Stimulated activated CD4-positive, alpha-beta T cell treated with anti-CD3 and anti-CD28 coated beads, Interleukin-4, amount 100 ng/mL, for 4 hours (primary cell): Measurements from ENCODE around the gene TRAPPC2L.

ENCODE experiments used
- DNase-seq, 2 experiments: peaks; one replicate each; pipeline ENCODE4 v3.0.0-alpha.2; 2020

The TRAPPC2L gene, protein sequence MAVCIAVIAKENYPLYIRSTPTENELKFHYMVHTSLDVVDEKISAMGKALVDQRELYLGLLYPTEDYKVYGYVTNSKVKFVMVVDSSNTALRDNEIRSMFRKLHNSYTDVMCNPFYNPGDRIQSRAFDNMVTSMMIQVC

DNA sequence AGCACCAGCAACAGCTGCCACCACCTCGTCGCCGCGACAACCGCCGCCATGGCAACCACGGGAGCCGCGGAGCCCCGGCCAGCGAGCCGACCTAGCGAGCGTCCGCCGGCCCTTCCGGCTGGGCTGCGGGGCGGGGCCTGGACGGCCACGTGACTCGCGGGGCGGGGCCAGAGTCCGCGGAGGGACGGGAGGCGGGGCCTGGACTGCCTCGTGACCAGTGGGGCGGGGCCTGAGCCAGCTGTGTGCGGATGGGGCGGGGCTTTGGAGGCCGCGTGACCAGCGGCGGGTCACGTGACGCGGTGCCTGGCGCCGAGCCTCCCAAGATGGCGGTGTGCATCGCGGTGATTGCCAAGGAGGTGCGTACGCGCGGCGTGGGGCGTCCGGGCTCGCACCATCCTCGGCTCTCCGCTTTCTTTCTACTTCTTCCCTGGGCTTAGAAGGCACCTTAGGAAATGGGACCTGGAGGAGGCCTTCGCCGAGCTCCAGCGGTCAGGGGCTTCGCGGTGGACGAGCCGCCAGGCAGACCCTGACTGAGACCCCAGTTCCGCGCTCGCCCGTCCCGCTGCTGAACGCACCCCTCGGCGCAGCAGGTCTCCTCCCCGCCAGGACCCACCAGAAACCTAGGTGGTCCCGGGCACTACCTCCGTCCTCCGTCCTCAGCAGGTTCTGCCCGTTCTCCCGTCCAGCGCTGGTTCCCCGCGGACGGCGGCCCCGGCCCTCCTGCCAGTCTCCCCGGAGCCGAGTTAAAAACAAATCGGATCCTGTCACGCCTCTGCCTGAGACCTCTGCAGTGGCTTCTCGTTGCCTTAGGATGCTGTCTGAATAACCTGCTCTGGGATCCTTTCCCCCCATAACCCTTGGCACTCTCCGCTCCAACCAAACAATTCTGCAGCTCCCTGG lies at the start of gene TRAPPC2L, which contains the start of gene GALNS:
Gene TRAPPC2L, plus strand, starts transcription at position 300 of the 900 bp plus-strand sequence. Its CDS starts 24 bp downstream, at position 324.
Gene GALNS, minus strand, starts transcription at position 120 of the 900 bp plus-strand sequence. Its CDS starts 70 bp downstream, at position 50.
- peak; percentile 97 to 100 for DNase-seq

DNA sequence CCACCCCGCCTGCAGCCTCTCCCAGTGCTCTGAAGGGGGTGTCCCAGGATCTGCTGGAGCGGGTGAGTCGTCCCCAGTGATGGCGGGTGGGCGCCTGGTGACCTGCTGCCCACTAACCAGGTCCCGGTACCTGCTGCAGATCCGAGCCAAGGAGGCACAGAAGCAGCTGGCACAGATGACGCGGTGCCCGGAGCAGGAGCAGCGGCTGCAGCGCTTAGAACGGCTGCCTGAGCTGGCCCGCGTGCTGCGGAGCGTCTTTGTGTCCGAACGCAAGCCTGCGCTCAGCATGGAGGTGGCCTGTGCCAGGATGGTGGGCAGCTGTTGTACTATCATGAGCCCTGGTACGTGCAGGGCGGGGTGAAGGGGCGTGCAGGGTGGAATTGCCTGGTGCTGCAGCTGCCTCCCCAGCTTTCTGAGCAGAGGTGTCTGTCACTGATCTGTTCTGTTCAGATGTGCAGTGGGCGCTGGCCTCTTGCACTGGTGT lies 49.7 kb upstream of the TRAPPC2L start:
- no peak for DNase-seq

DNA sequence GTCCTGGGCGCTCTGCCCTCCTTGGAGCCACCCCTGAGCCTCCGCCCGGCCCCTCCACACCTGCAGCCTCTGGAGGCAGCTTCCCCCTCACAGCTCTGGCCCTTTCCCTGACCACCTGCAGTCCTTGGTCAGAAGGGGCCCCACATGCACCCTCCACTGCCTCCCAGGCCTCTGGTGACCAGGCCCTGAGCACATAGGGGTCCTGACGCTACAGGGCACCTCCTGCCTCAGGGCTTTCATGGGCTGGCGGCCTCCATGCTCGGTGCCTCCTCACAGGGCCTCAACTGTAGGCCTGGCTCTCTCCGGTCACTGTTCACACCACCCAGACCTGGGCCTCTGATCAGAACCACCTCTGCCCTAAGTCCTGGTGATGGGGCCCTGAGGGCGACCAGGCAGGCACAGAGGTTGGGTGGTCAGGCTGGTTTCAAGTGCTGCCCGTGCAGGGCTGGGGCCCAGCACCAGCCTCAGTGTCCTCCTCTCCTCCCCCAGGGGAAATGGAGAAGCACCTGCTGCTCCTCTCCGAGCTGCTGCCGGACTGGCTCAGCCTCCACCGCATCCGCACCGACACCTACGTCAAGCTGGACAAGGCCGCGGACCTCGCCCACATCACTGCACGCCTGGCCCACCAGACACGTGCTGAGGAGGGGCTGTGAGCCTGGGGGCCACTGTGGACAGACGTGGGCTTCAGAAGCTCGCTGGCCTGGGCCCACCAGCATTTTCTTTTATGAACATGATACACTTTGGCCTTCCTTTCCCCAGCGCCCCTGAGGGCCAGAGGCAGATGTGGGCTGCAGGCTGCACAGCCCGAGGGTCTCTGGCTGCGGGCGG lies 49.1 kb upstream of the TRAPPC2L start:
- no peak for DNase-seq

DNA sequence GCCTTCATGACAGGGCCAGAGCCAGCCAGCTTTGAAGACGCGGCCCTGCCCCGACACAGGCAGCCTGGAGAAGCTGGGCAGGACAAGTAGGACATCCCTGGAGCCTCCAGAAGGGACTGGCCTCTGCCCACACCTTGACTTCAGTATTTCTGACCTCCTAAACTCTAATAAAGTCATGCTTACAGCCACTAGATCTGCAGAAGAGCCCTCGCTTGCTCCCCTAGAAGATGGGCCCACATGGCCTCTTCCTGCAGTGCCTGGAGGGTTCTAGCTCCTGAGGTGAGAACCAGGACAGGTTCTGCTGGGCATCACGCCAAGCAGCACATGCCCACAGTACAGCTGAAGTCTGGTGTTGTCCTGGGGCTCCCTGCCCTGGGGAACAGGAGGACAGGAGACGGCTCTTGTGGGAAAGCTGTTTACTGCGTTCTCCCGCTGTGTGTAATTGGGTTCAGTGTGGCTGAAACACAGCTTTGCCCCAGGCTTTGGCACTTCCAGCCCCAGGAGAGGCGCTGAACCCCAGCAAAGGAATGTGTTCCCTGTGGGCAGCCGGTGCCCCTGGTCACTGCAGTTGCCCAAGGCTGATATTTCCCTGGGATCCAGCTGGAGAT lies 47.8 kb upstream of the TRAPPC2L start:
- no peak for DNase-seq

DNA sequence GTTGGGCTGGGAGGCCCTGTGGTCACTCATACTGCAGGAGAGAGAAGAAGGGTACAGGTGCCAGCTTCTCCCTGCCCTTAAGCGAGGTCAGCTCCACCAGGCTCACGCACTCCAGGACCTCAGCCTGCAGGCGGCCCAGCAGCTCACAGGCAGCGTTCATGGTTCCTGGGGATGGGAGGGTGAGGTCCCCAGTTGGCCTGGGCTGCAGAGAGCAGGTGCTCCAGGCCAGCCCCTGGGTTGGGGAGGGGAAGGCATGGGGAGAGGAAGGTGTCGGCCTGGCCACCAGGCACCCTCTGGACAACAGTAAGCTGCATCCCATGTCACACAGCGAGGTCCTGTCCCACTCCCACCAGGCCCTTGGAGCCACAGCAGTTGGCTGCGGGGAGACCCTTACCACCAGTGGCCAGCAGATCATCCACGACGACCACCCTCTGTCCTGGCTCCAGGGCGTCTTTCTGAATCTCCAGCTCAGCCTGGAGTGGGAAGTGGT lies 47.2 kb upstream of the TRAPPC2L start:
- DNase-seq, result no peak

DNA sequence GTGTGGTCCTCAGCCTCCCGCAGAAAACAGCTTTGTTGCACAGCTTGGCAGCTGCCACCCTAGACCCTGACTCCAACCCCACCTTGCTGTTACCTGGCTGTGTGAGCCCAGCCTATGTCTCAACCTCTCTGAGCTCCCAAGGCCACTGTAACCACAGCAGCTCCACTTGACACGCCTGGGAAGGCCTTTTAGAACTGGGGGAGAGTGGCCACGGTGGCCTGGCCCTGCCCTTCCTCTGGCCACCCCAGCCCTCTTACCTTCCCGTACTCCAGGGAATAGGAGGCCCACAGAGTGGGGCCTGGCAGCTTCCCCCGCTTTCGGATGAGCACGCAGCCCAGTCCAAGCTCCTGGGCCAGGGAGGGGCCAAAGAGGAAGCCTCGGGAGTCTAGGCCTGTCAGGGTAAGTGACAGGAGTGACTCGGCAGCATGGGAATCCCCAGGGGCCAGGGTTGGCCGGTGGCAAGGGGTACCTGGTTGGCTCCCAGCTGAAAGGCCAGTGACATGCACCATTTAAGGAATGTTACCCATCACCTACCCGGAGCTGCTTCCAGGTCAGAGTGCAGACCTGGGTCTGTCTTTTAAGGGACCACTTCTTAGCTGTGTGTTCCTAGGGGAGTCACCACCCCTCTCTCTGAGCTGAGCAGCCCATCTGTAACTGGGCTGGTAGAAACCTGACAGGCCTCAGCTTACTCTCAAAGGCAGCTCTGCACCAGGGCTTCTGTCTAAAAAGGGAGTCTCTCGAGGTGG lies 46.6 kb upstream of the TRAPPC2L start:
- DNase-seq, result peak in 1 of 2 experiments; percentile 46

DNA sequence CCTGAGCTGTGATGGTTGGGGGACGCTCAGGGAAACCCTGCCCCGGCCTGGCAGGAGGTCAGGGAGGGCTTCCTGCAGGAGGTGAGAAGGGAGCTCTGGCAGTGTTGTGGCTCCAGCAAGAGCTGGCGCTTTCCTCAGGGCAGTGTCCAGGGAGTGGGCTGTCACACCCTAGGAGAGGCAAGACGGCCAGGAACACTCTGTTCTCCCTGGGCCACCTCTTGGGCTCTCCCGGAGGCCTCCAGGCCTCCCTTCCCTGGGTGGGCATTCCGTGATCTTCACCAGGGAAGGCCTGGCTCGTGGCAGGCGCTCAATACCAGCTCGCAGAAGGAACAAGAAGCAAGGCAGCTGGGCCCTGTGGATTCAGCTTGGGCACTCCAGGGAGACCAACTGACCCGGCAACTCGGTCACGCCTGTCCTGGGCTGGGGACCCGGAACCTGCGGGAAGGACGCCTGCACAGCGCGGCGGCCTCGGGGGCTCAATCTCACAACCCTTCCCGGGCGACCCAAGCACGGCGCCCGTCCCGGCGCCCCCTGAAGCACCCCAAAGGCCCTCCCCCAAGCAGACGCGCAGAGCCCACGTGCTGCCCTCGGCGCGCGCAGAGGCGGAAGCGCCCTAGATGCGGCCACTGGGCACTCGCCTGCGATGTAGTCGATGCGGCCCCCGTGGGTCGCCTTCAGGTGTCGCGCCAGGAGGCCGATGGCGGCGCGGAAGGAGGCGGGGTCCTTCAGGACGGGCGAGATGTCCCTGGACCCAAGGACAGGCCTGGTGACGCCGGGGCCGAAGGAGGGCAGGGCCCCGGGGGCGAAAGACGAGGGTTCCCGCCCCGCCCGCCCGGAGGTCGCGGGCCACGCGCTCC lies 45.8 kb upstream of the TRAPPC2L start:
- peak; percentile 63 to 65 for DNase-seq

DNA sequence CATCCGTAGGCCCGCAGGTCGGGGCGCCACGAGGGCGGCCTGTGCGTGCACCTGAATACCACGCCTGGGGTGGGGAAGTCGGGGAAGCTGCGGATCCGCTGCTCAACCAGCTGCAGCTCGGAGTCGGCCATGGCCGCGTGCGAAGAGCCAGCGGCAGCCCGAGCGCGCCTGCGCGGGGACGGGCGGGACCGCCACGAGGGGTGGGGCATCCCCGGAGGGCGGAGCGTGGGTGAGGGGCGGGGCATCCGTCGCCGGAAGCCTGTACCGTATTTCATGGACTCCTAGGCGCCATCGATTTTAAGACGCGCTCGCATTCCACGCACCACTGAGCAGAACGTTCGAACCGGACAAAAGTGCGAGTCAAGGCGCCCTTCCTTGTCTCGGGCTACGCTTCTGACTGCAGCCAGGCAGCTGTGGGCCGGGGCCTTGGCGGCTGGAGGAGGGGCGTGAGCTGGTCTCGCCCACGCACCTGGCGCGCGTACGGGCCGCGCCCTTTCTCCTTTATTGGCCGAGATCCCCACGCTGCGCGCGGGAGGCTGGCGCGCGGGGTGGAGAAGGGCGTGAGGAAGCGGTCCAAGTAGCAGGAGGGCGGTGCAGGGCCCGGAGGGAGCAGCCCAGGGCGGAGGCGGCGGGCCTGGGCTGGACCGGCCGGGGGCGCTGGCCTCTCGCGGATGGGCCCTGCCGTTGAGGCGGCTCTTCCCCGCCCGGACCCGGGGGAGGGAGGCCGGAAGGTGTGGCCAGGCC lies 45.0 kb upstream of the TRAPPC2L start, which contains the start of gene APRT:
Gene APRT, minus strand, starts transcription at position 160 of the 744 bp plus-strand sequence. Its CDS starts 29 bp downstream, at position 131.
- DNase-seq, result peak; percentile 93 to 98

DNA sequence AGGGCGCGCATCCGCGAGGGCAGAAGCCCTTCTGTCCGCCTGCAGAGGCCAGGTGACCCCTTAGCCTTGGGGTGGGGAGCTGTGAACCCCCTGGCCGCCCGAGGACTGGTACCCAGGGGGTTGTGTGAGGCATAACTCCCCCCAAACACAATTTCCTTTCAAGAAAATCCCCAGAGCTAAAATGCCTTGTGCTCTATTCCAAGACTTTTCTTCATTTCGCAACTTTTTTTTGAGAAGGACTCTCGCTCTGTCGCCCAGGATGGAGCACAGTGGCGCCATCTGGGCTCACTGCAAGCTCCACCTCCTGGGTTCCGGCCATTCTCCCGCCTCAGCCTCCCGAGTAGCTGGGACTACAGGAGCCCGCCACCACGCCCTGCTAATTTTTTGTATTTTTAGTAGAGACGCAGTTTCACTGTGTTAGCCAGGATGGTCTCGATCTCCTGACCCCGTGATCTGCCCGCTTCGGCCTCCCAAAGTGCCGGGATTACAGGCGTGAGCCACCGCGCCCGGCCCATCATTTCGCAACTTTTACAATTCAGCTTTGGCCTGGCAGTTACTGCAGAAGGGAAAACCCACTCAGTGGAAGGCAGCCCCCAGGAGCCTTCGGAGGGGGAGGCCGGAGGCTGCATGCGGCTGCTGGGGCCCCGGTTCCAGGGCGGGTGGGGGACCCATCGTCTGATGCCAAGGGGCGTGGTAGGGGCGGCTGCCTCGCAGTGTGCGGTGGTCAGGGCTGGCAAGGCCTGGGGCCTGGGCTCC lies 44.2 kb upstream of the TRAPPC2L start:
- no peak for DNase-seq

DNA sequence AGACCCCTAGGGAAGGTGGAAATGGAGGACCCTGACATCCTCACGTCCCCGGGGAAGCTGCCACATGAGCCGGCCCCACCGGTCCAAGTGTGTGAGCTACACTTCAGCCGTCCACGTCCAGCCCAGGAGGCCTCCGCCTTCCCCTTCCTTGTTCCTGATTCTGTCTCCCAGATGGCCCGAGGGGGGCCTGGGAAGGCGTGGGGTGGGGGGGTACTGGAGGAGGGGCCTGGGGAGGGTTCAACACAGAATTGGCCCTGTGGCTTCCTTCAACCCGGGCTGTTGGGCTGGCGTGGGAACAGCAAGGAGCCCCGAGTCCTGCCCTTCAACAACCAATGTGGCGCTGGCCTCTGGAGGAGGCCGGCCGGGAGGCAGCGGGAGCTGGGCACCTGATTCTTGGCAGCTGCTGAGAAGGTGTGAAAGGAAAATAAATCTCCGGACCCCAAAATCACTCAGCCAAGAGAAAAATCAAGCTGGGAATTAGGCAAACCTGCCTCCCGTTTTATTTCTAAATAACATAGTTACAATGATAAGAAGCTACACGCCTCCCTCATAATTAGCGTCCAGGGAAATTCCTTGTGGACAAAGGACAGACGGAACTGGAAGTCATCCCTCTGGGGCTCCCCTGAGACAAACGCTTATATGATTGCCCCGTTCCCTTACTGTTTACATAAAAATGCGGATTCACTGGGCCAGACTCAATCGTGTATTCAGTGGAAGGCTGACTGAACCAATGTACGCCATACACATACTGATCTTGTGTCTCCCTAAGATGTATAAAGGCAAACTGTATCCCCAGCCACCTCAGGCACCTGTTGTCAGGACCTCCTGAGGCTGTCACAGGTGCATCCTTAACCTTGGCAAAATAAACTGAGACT lies 43.4 kb upstream of the TRAPPC2L start:
- DNase-seq, result no peak

DNA sequence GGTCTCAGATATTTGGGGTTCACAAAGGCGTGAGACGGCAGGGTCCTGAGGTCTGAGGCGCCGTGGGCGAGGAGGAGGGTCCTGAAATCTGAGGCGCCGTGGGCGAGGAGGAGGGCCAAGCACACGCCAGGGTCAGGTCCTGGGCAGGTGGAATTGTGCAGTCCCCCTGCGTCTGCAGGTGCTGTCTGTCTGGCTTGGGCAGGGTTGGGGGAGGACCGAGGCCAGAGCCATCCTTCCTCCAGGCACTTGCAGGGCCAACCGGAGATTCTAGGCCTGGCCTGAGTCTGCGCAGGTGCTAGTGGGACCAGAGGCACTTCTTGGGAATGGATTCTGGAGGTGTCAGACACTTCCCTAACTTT lies 42.8 kb upstream of the TRAPPC2L start:
- DNase-seq, result no peak

DNA sequence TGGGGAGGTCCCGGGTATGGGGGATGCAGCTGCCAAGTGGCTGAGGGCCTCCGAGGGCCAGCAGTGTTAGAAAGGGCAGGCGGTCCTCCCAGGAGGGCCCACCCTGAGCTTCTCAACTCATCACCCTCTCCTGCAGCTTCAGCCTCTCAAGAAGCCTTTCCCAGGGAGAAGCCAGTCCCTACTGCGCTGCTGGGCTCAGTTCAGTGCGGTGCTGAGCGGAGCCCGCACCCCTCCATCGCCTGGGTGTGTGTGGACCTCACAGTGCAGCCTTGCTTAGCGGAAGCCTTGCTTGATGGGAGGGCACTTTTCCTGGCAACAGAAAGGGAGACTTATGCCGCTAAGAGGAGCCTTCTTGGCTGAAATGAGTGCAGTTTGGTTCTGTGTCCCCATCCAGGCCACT lies 41.7 kb upstream of the TRAPPC2L start:
- DNase-seq, result no peak

DNA sequence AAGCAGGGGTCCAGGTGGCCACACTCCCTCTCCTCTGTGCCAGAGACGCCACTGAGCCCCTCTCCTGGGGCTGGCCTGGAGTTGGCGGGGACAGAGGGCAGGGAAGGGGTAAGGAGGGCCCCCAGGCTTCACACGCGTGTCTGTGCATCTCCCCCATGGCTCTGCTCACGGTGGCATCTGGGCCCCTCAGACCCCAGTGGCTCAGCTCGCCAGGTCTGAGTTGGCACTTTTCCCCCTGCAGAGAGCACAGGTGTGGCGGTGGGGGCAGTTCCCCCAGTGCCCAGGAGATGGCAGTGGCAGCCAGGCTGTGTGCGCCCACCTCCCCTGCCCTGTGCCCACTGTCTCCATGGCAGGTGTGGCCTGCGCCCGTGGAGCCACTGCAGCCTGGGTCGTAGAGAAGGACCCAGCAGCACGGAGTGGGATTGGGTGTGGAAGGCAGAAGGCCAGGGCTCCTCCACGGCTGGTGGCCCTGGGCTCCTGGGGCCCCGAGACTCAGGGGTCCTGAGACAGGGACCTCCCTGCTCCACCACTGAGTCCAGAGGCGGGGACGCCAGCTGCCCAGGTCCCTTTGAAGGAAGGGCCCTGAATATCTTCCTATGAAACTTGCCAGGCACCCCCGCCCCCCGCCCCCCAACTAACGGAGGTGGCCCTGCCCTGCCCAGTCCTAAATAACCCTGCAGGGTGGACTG lies 40.9 kb upstream of the TRAPPC2L start:
- peak; percentile 36 to 60 for DNase-seq

DNA sequence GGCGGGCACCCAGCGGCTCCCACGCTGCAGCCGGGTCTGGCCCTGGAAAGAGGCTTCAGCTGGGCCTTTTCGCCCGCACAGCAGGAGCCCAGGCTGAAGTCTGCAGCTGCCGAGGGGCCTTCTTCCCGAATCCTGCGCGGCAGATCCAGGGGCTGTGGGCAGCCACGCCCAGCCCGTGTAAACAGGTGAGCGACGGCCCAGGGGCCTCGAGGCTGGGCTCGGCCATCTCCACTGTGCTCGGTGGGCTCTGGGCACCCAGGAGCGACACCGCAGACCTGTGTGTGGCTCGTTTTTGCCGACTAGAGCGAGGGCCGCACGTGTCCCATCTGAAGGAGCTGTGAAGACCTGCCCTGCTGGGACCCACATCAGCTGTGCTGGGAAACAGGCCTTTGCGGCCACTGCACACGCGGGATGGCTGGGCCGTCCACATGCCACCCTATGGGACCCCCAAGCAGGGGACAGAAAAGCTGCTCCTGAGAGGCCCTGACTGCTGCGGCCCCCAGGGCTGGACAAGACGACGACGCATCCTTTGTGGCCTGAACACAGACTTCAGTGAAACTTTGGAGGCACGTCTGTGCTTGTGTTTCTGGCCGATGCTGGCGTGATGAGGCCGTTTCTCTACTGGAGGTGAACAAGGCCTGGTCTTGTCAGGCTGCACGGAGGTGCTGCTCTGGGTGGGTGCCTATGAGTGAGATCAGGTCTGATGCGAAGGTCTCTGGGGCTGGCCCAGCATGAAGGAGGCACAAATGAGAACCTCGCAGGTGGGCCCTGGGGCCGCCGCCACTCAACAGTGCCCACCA lies 40.0 kb upstream of the TRAPPC2L start:
- no peak for DNase-seq

DNA sequence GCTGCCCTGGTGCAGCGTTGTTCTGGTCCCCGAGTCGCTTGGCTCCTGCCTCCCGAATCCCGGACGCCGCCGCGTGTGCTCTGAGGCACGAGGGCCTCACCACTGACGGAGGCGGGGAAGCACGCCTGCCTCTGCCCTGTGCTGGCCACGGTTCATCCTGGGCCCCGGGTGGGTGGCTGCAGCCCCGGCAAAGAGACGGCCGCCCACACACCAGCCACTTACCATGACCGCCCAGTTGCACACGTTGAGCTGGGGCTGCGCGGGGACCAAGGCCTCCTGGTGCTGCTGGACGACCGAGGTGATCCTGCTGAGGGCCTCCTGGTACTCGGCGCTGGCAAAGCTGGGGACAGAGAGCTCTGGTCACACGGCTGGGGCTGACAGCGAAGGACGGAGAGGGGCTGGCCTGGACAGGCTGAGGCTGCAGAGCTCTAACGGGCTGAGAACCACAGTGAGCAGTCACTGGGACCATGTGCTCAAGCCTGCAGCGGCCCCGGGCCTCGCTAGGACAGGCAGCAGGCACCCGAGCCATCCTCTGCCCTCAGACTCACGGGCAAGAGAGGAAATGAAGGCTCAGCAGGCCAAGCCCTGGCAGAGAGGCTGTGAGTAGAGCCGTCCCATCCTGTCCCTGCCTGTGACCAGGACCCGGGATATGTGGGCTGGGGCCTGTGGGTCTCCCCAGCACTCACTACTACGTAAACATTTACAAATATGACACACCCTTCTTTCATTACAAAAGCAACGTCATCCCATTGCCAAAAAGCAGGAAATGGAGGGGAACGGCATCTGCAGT lies 38.9 kb upstream of the TRAPPC2L start:
- DNase-seq, result no peak

DNA sequence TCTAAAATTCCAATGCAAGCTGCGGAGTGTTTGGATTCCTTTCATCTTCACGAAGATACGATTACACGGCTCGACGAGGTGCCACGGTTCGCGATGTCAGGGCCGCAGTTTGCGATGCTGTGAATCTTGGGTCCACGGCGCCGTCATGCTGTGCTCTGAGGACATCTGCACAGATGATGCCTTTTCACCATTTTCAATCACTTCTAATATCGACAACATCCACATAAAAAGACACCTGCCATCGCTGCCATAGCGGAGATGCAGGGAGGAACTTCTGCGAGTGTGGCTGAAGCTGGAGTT lies 38.4 kb upstream of the TRAPPC2L start:
- no peak for DNase-seq
